Glutamatergic neuron (in vitro differentiated cells): ENCODE data around the gene BMPR1A. TPM values are rescaled to one million over a fixed set of nuclear protein-coding genes. Genes with fewer than 3 reads are reported as not detected.
A peak's percentile ranks its signal among the peaks of the same experiment; 100 is the strongest.
"Not testable (repeated sequence)": the region's sequence is repeated elsewhere in the genome, so short reads cannot be mapped to it uniquely, and the experiment has no call there.

Source experiments
- DNase-seq: peaks from one replicate; pipeline ENCODE4 v3.0.0; 2022
- H3K27ac Mint-ChIP-seq: one replicate; pipeline ENCODE4 v1.8.0; 2020; ENCODE audit warnings: mild to moderate bottlenecking, mixed read lengths, inconsistent platforms; ENCODE audit not compliant: unreplicated experiment
- H3K27me3 Mint-ChIP-seq: one replicate; pipeline ENCODE4 v1.8.0; 2020; ENCODE audit warnings: mild to moderate bottlenecking, moderate library complexity, mixed read lengths, inconsistent platforms; ENCODE audit not compliant: unreplicated experiment
- H3K36me3 Mint-ChIP-seq: one replicate; pipeline ENCODE4 v1.8.0; 2020; ENCODE audit warnings: mild to moderate bottlenecking, mixed read lengths, inconsistent platforms; ENCODE audit not compliant: unreplicated experiment
- H3K4me1 Mint-ChIP-seq: one replicate; pipeline ENCODE4 v1.8.0; 2020; ENCODE audit warnings: mild to moderate bottlenecking, low read depth, mixed read lengths, inconsistent platforms; ENCODE audit not compliant: unreplicated experiment
- H3K4me3 Mint-ChIP-seq: one replicate; pipeline ENCODE4 v1.8.0; 2020; ENCODE audit warnings: mild to moderate bottlenecking, mixed read lengths, inconsistent platforms; ENCODE audit not compliant: unreplicated experiment
- H3K9me3 Mint-ChIP-seq: one replicate; pipeline ENCODE4 v1.8.0; 2020; ENCODE audit warnings: mild to moderate bottlenecking, moderate library complexity, mixed read lengths, inconsistent platforms; ENCODE audit not compliant: unreplicated experiment
- CTCF ChIP-seq: fragments of 200-600 bp; sonication (generic); IDR thresholded peaks from one replicate; pipeline ENCODE4 v1.5.0; 2021; ENCODE audit not compliant: partially characterized antibody, unreplicated experiment
- total RNA-seq: library from RNA; stranded (reverse); fragmentation: NEBNext Ultra II Directional; extraction: Animal tissue kit (Norgen Biotek cat#: 25700); gene quantifications from one replicate; pipeline ENCODE4 v1.2.1, GENCODE V29; 2021; ENCODE audit not compliant: unreplicated experiment

Gene BMPR1A
- total RNA-seq, 1 donor from 2014 or later, result 27.7 TPM

- TF ChIP-seq CTCF, result no peak
- H3K27me3 Mint-ChIP-seq, result peaks cover 1% of the 10 kb centered on the region
- H3K9me3 Mint-ChIP-seq, result peaks cover 3% of the 10 kb centered on the region
- H3K36me3 Mint-ChIP-seq, result no peaks in the 10 kb centered on the region
- no peak for DNase-seq
- no peak overlapping the region for H3K4me3 Mint-ChIP-seq
- peaks cover 35% of the 10 kb centered on the region for H3K4me1 Mint-ChIP-seq
- H3K27ac Mint-ChIP-seq, result peak overlapping the region; percentile 41
Measured at GRCh38 chr10:86862786-86863483, 106.5 kb downstream of the BMPR1A start.

GRCh38 chr10:86863484-86863842 lies 107.0 kb downstream of the BMPR1A start:
- DNase-seq, result peak; percentile 43
- Mint-ChIP-seq H3K27ac (peak overlapping the region; percentile 41), H3K36me3 (no peaks in the 10 kb centered on the region)

GRCh38 chr10:86865011-86865811 lies 108.8 kb downstream of the BMPR1A start:
- H3K27me3 Mint-ChIP-seq, DNase-seq, H3K9me3 Mint-ChIP-seq, H3K36me3 Mint-ChIP-seq: not testable (repeated sequence)
- peak overlapping the region; percentile 57 for H3K27ac Mint-ChIP-seq
- H3K4me3 Mint-ChIP-seq, result peak overlapping the region; percentile 27
- peaks cover 40% of the 10 kb centered on the region for H3K4me1 Mint-ChIP-seq

More at GRCh38 chr10:86863484-86863842, 107.0 kb downstream of the BMPR1A start:
- H3K27me3 Mint-ChIP-seq, result peaks cover 1% of the 10 kb centered on the region
- TF ChIP-seq CTCF, result no peak
- peaks cover 40% of the 10 kb centered on the region for H3K4me1 Mint-ChIP-seq
- H3K9me3 Mint-ChIP-seq, result peaks cover 3% of the 10 kb centered on the region
- no peak overlapping the region for H3K4me3 Mint-ChIP-seq

- Mint-ChIP-seq H3K27me3 (peaks cover 1% of the 10 kb centered on the region), H3K36me3 (no peaks in the 10 kb centered on the region), H3K4me3 (no peak overlapping the region), H3K4me1 (peaks cover 42% of the 10 kb centered on the region), H3K27ac (no peak overlapping the region), H3K9me3 (peaks cover 5% of the 10 kb centered on the region)
- DNase-seq, result no peak
- TF ChIP-seq CTCF, result no peak
Measured at GRCh38 chr10:86867149-86867548, 110.7 kb downstream of the BMPR1A start.

GRCh38 chr10:86868353-86868752 lies 111.9 kb downstream of the BMPR1A start:
- Mint-ChIP-seq H3K4me1 (peaks cover 38% of the 10 kb centered on the region), H3K27ac (no peak overlapping the region), H3K4me3 (no peak overlapping the region), H3K9me3 (peaks cover 5% of the 10 kb centered on the region), H3K36me3 (no peaks in the 10 kb centered on the region), H3K27me3 (peaks cover 1% of the 10 kb centered on the region)
- TF ChIP-seq CTCF, result no peak
- DNase-seq, result peak; percentile 33
